ENCODE results near the gene SNAPC1.

SNAPC1 gene, protein sequence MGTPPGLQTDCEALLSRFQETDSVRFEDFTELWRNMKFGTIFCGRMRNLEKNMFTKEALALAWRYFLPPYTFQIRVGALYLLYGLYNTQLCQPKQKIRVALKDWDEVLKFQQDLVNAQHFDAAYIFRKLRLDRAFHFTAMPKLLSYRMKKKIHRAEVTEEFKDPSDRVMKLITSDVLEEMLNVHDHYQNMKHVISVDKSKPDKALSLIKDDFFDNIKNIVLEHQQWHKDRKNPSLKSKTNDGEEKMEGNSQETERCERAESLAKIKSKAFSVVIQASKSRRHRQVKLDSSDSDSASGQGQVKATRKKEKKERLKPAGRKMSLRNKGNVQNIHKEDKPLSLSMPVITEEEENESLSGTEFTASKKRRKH

GRCh38 chr14:61761959-61762786 is at the start of gene SNAPC1:
TSS of gene SNAPC1 (plus strand) at chr14:61762420. CDS start at chr14:61762461, 41 bp downstream.
- Histone ChIP-seq H3K4me3 (peak within 1 kb of the TSS; percentile 89), H3K27ac (peak within 1 kb of the TSS; percentile 88 to 91)
- DNase-seq (ENCODE audit: low spot score) = peak; percentile 95
- TF ChIP-seq CTCF (IDR thresholded peaks at IDR 0.05) = no peak

DNA sequence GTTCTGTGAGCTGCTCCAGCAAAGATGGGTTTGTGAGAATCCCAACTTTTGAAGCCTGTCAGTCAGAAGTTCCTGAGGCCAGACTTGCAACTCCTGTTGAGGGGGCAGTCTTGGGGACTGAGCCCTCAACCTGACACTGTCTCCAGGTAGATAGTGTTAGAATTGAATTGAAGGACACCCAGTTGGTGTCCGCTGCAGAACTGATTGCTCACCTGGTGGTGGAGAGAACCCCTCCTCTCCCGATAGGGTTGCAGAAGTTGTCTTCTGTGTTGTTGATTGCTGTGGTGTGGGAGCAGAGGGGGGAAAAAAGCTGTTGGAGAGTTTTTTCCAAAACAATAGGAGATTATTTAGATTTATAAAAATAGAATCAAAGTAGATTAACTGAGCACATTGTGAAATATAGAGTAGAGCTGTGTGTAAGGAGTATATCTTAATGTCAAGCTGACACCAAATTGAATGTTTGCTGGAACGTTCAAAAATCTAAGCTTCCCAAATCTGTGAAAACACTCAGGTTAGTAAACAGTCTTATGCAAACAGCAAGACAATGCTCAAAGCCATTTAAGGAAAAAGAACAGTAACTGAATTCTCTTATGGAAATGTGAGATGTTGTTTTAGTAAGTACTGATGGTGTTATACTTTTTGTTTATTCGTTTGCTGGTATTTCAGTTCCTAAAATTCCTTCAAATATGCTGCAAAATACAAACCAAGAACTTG is 48.3 kb upstream of the SNAPC1 start:
- Histone ChIP-seq H3K27ac (no peak overlapping the region), H3K4me3 (no peak overlapping the region)
- TF ChIP-seq CTCF (IDR thresholded peaks at IDR 0.05) = no peak
- DNase-seq (ENCODE audit: low spot score) = no peak

GRCh38 chr14:61716956-61717355 is 45.3 kb upstream of the SNAPC1 start:
- H3K4me3 ChIP-seq = no peak overlapping the region
- no peak overlapping the region for H3K27ac ChIP-seq
- no peak for DNase-seq (ENCODE audit: low spot score)
- TF ChIP-seq CTCF (IDR thresholded peaks at IDR 0.05) = no peak

- no peak for DNase-seq (ENCODE audit: low spot score)
- TF ChIP-seq CTCF (IDR thresholded peaks at IDR 0.05) = no peak
These were observed 44.2 kb upstream of the SNAPC1 start for GRCh38 chr14:61718039-61718438.

GRCh38 chr14:61719344-61720293 is 42.6 kb upstream of the SNAPC1 start:
- Histone ChIP-seq H3K4me3 (no peak overlapping the region), H3K27ac (no peak overlapping the region)
- no peak for DNase-seq (ENCODE audit: low spot score)

More at GRCh38 chr14:61718039-61718438, 44.2 kb upstream of the SNAPC1 start:
- Histone ChIP-seq H3K4me3 (no peak overlapping the region), H3K27ac (no peak overlapping the region)

More at GRCh38 chr14:61719344-61720293, 42.6 kb upstream of the SNAPC1 start:
- no peak for TF ChIP-seq CTCF (IDR thresholded peaks at IDR 0.05)
